HL-60 (cell line): ENCODE results near the gene VAT1L.

ENCODE experiments used
- CTCF ChIP-seq: IDR thresholded peaks from one replicate; pipeline ENCODE4 v1.5.1; 2011; ENCODE audit warnings: low read length, control low read depth, inconsistent platforms; ENCODE audit not compliant: insufficient read depth
- GABPA ChIP-seq: IDR thresholded peaks from 2 replicates; pipeline ENCODE4 v1.6.1; 2012; ENCODE audit warnings: low read depth
- POLR2AphosphoS5 ChIP-seq: IDR thresholded peaks from 2 replicates; pipeline ENCODE4 v1.6.1; 2012; ENCODE audit warnings: low read depth
- REST ChIP-seq: IDR thresholded peaks from 2 replicates; pipeline ENCODE4 v1.6.1; 2012; ENCODE audit warnings: low read depth; ENCODE audit not compliant: insufficient replicate concordance
- SPI1 ChIP-seq: IDR thresholded peaks from 2 replicates; pipeline ENCODE4 v1.6.1; 2012; ENCODE audit warnings: low read depth, mild to moderate bottlenecking, borderline replicate concordance

- TF ChIP-seq CTCF: no peak
- no peak for TF ChIP-seq REST
- TF ChIP-seq SPI1: no peak
- TF ChIP-seq GABPA: no peak
- no peak for TF ChIP-seq POLR2AphosphoS5
Observed at GRCh38 chr16:77955127-77955526, 166.8 kb downstream of the VAT1L start.
